Hepatocyte (in vitro differentiated cells): ENCODE data around the gene SRCIN1. TPM values are rescaled to one million over a fixed set of nuclear protein-coding genes. Genes with fewer than 3 reads are reported as not detected.

ENCODE experiments used
- DNase-seq: peaks from one replicate; pipeline ENCODE4 v3.0.0-alpha.2; 2016; ENCODE audit warnings: low spot score
- H2AFZ ChIP-seq: fragments of 200-600 bp; sonication (generic); 2 replicates; pipeline ENCODE4 v1.6.0; 2016; ENCODE audit warnings: antibody characterized with exemption, mild to moderate bottlenecking
- H3K27ac ChIP-seq: fragments of 200-600 bp; sonication (generic); 2 replicates; pipeline ENCODE4 v1.5.1; 2016; ENCODE audit warnings: mild to moderate bottlenecking
- H3K27me3 ChIP-seq: fragments of 200-600 bp; sonication (generic); 2 replicates; pipeline ENCODE4 v1.6.1; 2016
- H3K36me3 ChIP-seq: fragments of 200-600 bp; sonication (generic); replicated peaks from 2 replicates; pipeline ENCODE4 v1.5.1; 2016; ENCODE audit warnings: low read depth; ENCODE audit not compliant: insufficient read depth
- H3K4me1 ChIP-seq: fragments of 200-600 bp; sonication (generic); 2 replicates; pipeline ENCODE4 v1.5.1; 2016; ENCODE audit warnings: mild to moderate bottlenecking, moderate library complexity; ENCODE audit not compliant: insufficient read depth
- H3K4me2 ChIP-seq: fragments of 200-600 bp; sonication (generic); 2 replicates; pipeline ENCODE4 v1.6.0; 2016
- H3K4me3 ChIP-seq: fragments of 200-600 bp; sonication (generic); 2 replicates; pipeline ENCODE4 v1.5.1; 2016; ENCODE audit warnings: mild to moderate bottlenecking
- H3K79me2 ChIP-seq: fragments of 200-600 bp; sonication (generic); 2 replicates; pipeline ENCODE4 v1.6.0; 2017; ENCODE audit warnings: mild to moderate bottlenecking
- H3K9me2 ChIP-seq: fragments of 200-600 bp; sonication (generic); replicated peaks from 2 replicates; pipeline ENCODE4 v1.6.0; 2017; ENCODE audit warnings: mild to moderate bottlenecking; ENCODE audit not compliant: insufficient read depth
- H3K9me3 ChIP-seq: fragments of 200-600 bp; sonication (generic); 2 replicates; pipeline ENCODE4 v1.5.1; 2016; ENCODE audit warnings: low read depth, mild to moderate bottlenecking
- H4K20me1 ChIP-seq: fragments of 200-600 bp; sonication (generic); 2 replicates; pipeline ENCODE4 v1.6.0; 2016; ENCODE audit warnings: mild to moderate bottlenecking; ENCODE audit not compliant: insufficient read depth, poor library complexity, severe bottlenecking
- EZH2 ChIP-seq: fragments of 200-600 bp; sonication (generic); IDR thresholded peaks from 2 replicates; pipeline ENCODE4 v1.6.1; 2016; ENCODE audit warnings: antibody characterized with exemption, mild to moderate bottlenecking, borderline replicate concordance
- EZH2phosphoT487 ChIP-seq: fragments of 200-600 bp; sonication (generic); IDR thresholded peaks from one replicate; pipeline ENCODE4 v1.6.1; 2018; ENCODE audit warnings: antibody characterized with exemption, mild to moderate bottlenecking, low read depth, moderate library complexity; ENCODE audit not compliant: unreplicated experiment, severe bottlenecking
- WGBS: methylation state at CpG from one replicate; pipeline ENCODE4 v1.1.6; 2016; ENCODE audit warnings: low lambda C conversion rate; ENCODE audit errors: missing lambda C conversion rate; 5-methylcytosine and 5-hydroxymethylcytosine counted together
- polyA plus RNA-seq: library from polyadenylated mRNA; unstranded; fragments of >200 nt; fragmentation: Nextera tagmentation; extraction: Ambion mirVana; gene quantifications from 2 replicates; pipeline ENCODE4 v1.2.1, GENCODE V29; 2016
- total RNA-seq: library from RNA; depleted of rRNA; stranded (reverse); fragments of >200 nt; gene quantifications from 2 replicates; pipeline ENCODE4 v1.2.3, GENCODE V29; 2014
- TF ChIP-seq, protein P1 (sequence below): fragments of 200-600 bp; sonication (generic); IDR thresholded peaks from 2 replicates; pipeline ENCODE4 v1.5.1; 2016; ENCODE audit warnings: antibody characterized with exemption, mild to moderate bottlenecking; ENCODE audit not compliant: poor library complexity

SRCIN1 gene
- total and polyA plus RNA-seq, 2 experiments from 2014 or later: 0.82 to 0.90 TPM

DNA sequence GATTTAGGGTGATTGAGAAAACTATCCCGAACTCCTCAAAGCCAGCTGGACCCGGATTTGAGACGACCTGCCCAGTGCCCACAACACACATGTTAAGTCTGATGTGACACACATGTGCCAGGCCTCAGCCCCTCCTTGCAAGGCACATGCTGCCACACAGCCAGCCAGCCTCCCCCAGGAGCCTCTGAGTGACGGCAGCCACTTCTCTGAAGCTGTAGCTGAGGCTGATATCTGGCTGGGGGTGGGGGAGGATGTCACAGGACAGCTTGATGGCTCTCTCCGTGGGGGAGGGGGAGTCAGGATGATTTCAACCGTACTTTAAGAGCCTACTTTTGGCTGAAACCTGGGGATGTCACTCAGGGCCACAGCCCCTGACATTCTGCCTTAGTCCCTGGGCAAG, 40.9 kb downstream of the SRCIN1 start:
- 19% methylated on average over 6 of the region's 6 CpGs for WGBS
- Histone ChIP-seq H3K4me2 (no peak overlapping the region), H3K4me3 (no peak overlapping the region), H3K9me2 (no peaks in the 10 kb centered on the region), H3K36me3 (no peaks in the 10 kb centered on the region), H3K27ac (no peak overlapping the region), H2AFZ (no peak overlapping the region), H3K4me1 (peaks cover 6% of the 10 kb centered on the region), H4K20me1 (no peaks in the 10 kb centered on the region), H3K9me3 (no peaks in the 10 kb centered on the region), H3K79me2 (no peaks in the 10 kb centered on the region), H3K27me3 (peaks cover 91% of the 10 kb centered on the region)
- no peak for DNase-seq
- TF ChIP-seq EZH2 (no peak), EZH2phosphoT487 (no peak)
- TF ChIP-seq, protein P1, sequence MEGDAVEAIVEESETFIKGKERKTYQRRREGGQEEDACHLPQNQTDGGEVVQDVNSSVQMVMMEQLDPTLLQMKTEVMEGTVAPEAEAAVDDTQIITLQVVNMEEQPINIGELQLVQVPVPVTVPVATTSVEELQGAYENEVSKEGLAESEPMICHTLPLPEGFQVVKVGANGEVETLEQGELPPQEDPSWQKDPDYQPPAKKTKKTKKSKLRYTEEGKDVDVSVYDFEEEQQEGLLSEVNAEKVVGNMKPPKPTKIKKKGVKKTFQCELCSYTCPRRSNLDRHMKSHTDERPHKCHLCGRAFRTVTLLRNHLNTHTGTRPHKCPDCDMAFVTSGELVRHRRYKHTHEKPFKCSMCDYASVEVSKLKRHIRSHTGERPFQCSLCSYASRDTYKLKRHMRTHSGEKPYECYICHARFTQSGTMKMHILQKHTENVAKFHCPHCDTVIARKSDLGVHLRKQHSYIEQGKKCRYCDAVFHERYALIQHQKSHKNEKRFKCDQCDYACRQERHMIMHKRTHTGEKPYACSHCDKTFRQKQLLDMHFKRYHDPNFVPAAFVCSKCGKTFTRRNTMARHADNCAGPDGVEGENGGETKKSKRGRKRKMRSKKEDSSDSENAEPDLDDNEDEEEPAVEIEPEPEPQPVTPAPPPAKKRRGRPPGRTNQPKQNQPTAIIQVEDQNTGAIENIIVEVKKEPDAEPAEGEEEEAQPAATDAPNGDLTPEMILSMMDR: no peak

DNA sequence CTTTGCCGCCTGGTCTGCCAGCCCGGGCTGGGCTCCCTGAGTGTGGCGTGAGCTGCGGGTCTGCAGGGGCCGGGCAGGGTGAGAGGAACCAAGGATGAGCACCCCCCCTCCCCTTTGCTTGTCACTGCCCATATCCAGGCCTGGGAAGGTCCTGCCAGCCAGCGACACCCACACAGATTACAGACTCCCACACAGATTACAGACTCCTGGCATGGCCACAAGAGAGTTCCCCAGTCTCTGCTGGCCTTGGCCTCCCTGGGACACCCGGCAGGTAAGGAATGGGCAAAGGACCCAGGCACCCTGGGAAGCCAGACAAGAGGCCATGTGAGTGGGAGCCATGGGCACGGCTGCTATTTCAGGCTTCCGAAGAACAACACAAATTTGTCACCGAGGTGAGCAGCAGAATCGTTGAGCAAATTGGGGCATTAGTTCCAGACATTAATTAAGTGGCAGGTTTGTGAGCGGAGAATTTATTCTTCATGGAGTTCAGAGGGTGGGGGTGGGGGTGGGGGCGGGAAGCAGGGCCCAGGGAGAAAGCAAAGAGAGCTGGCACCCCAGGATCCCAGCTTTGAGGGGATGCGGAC, 41.4 kb downstream of the SRCIN1 start:
- peaks cover 9% of the 10 kb centered on the region for H3K4me1 ChIP-seq
- WGBS: 16% methylated on average over 14 of the region's 14 CpGs
- no peak overlapping the region for H3K4me3 ChIP-seq
- no peak for DNase-seq
- H3K36me3 ChIP-seq: no peaks in the 10 kb centered on the region
- H3K9me3 ChIP-seq: no peaks in the 10 kb centered on the region
- no peak overlapping the region for H2AFZ ChIP-seq
- H3K4me2 ChIP-seq: no peak overlapping the region
- H3K27me3 ChIP-seq: peaks cover 88% of the 10 kb centered on the region
- H3K9me2 ChIP-seq: no peaks in the 10 kb centered on the region
- no peak overlapping the region for H3K27ac ChIP-seq
- H4K20me1 ChIP-seq: no peaks in the 10 kb centered on the region
- H3K79me2 ChIP-seq: no peaks in the 10 kb centered on the region
- TF ChIP-seq, protein P1: no peak
- TF ChIP-seq EZH2 (no peak), EZH2phosphoT487 (no peak)

GRCh38 chr17:38563362-38564253, 42.1 kb downstream of the SRCIN1 start:
- Histone ChIP-seq H3K9me2 (no peaks in the 10 kb centered on the region), H2AFZ (no peak overlapping the region), H3K36me3 (no peaks in the 10 kb centered on the region), H3K4me3 (no peak overlapping the region), H4K20me1 (no peaks in the 10 kb centered on the region), H3K9me3 (no peaks in the 10 kb centered on the region), H3K4me2 (peak overlapping the region; percentile 37), H3K79me2 (no peaks in the 10 kb centered on the region), H3K4me1 (peaks cover 15% of the 10 kb centered on the region), H3K27ac (no peak overlapping the region), H3K27me3 (peaks cover 93% of the 10 kb centered on the region)
- peak; percentile 89 for TF ChIP-seq EZH2
- peak; percentile 83 for TF ChIP-seq EZH2phosphoT487
- TF ChIP-seq, protein P1: no peak
- WGBS: 6% methylated on average over 45 of the region's 50 CpGs
- DNase-seq: no peak
